Gastrocnemius medialis (tissue), 4 donors: ENCODE measurements around the gene KRT31.

Experiments used
- CTCF ChIP-seq, 5 experiments: fragments of 450-650 bp in 3 of 5; fragments of 200-600 bp in 2 of 5; sonication (generic) in 2 of 5; IDR thresholded peaks in 4 of 5; conservative IDR thresholded peaks in 1 of 5; 1 replicate in 4 of 5; 2 replicates in 1 of 5; pipeline ENCODE4 v1.5.1; 2016 to 2019; ENCODE audit warnings: antibody characterized with exemption in 5 of 5, mild to moderate bottlenecking in 3 of 5, moderate library complexity in 3 of 5
- POLR2A ChIP-seq, 2 donors: fragments of 450-650 bp; IDR thresholded peaks; one replicate each; pipeline ENCODE4 v1.6.1; 2017; ENCODE audit warnings: antibody characterized with exemption in 2 of 2, mild to moderate bottlenecking in 2 of 2, moderate library complexity in 2 of 2

- TF ChIP-seq CTCF (IDR thresholded peaks at IDR 0.05 in 4 of 5, conservative IDR thresholded peaks at IDR 0.05 in 1 of 5) (no peak), POLR2A (IDR thresholded peaks at IDR 0.05) (no peak)
Measured at GRCh38 chr17:41434415-41434814, 37.0 kb upstream of the KRT31 start.
